AG08396 (cell line): Measurements from ENCODE around the gene ATP2B2.

Experiments
- DNase-seq: peaks from one replicate; pipeline ENCODE4 v3.0.0; 2012; ENCODE audit warnings: low spot score, mixed read lengths

The ATP2B2 gene

DNA sequence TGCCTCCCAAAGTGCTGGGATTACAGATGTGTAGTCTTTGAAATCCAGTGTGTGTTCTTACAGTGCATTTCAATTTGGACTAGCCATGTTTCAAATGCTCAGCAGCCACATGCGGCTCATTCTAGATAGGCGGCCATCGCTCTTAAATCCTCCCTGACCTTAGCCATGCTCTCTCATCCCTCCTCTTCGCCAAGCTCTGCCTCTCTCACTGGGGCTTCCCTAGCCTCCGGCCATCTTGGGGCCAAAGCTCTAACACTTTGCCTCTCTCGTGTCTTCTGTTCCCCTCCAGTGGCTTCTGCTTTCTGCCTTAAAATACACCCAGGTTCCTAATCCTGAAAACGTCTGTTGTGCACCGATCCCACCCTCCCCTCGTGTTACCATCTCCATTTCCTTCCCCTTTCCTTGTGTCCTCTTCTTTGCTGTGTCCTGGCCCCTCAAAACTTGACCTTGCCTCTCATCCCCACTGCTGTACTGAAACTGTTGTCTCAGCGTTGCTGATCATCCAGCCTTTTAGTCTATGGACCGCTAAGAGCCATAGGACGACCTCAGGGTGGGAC, 211.3 kb downstream of the ATP2B2 start:
- DNase-seq = no peak

DNA sequence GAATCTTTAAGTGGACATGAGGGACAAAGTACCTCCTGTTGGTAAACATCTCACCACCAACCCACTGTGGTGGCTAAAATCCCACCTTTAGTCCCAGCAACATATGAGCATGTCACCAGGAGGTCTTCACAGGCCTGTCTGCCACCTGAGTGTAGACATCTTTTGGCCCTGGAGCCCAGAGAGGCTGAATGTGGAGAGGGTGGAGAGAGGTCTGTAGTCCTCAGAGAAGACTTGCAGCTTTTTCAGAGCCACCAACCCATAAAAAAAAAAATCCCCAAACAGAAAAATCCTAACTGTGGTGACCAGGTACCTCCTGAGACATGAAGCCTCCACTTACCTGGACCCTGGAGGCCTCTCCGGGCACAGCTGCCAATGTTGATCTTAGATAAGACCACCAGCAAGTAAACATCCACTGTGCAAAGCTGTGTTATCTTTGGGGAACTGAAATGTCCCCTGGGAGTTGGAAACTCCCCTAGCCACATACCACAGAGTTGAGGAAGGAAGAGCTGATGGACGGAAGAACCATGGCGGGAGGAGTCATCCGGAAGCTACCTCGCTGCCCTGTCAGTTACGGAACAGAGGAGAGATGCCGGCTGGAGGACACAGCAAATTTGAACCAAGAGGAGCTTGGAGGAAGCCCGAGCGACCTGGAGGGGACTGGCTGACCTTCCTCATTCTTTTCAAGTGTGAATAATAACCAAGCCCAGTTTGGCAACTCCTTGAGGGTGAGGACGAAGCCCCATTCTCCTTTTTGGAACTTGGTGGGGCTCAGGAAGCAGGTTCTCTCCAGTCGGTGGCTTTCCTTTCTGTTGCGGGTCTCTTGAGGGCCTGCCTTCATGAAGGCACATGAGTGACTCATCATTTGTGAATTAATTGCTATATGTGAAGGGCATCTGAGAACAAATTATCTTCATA, 212.6 kb downstream of the ATP2B2 start, which contains the start of gene GHRL:
Gene GHRL, minus strand, starts transcription at position 443 of the 915 bp plus-strand sequence. CDS start 2,767 bp downstream, outside the sequence.
- DNase-seq = no peak

GRCh38 chr3:10291641-10292040, 213.7 kb downstream of the ATP2B2 start:
- DNase-seq = no peak

DNA sequence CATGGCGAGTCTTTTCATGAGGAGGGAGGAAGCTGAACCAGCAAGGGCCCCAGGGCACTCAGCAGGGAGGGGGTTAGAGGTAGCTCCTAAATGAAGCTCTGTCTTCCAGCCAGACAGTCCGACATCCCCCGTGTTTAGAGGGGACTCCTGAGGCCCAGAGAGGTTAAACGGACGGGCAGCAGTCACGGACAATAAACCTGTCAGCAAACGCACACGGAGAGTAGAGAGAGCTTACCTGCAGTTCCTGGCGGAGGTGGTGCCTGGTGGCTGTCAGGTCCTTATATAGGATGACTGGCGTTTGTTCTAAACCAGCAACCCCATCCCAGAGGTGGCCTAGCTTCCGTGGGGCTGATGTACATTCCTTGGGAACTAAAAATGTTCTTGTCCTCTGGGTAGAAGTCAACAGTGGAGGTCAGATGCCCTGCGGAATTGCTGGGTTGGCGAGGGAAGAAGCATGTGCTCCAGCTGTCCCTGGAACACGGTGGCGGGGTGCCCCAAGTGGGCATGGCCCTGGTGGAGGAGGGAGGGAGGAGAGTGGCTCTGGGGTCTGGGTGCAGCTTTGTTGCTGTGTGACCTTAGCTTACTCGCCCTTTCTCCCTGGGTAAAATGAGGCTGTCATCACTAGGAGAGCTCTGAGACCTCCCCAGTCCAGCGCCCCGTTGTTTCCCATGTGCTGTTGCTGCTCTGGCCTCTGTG, 214.8 kb downstream of the ATP2B2 start:
- DNase-seq = no peak

DNA sequence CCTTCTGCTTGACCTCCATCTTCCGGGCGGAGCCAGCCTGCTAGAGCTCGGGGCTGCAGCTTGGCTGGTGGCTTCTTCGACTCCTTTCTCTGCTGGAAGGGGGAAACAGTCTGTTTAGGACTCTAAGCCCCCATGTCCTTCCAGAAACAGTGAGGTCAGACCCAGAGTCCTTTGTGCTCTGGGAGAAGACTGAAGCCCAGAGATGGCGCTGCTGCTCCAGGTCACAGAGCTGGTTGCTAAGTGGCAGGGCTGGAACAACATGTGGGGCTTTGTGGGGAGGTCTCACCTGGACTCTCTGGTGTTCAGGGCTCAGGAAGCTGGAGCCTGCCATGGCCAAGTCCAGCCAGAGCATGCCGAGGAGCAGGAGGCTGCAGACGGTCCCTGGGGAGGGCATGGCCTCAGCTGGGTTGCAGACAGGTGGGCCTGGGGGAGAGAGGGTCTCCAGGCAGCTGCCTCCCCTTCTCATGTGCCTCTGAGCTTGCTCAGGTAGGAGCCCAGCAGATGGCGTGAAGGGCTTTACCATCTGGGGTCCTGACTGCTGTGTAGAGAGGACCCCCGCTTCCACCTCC, 215.5 kb downstream of the ATP2B2 start:
- no peak for DNase-seq

- no peak for DNase-seq
Observed at GRCh38 chr3:10289077-10289476, 216.3 kb downstream of the ATP2B2 start.

- DNase-seq = no peak
Observed at GRCh38 chr3:10288575-10288960, 216.8 kb downstream of the ATP2B2 start.

DNA sequence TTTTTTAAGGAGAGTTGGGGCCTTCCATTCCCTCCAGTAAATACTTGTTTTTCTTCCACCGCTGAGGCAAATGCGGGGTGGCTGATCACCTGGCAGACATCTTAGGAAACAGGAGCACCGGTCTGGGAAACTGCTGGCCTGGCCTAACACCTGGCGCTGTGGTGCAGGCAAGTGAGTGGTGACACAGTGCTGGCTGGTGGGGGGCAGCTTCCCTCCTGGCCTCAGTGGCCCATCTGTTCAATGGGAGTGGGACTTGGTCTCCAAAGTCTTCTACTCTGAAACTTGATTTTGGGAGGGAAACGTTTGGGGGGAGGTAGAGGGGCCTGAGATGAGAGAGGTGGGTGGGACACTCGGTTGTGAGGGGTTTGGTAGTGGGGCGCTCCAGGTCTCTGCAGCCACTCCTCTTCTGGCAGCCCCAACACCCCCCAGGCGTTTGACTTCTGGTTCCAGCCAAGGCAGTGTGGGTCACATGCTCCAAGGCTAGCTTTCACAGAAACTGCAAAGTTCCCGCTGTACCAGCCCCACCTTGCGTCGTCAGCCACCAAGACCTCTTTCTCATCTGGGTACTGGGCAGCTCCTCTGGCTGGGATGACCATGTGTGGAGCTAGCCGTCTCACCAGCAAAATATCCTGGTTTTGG, 217.3 kb downstream of the ATP2B2 start:
- no peak for DNase-seq

DNA sequence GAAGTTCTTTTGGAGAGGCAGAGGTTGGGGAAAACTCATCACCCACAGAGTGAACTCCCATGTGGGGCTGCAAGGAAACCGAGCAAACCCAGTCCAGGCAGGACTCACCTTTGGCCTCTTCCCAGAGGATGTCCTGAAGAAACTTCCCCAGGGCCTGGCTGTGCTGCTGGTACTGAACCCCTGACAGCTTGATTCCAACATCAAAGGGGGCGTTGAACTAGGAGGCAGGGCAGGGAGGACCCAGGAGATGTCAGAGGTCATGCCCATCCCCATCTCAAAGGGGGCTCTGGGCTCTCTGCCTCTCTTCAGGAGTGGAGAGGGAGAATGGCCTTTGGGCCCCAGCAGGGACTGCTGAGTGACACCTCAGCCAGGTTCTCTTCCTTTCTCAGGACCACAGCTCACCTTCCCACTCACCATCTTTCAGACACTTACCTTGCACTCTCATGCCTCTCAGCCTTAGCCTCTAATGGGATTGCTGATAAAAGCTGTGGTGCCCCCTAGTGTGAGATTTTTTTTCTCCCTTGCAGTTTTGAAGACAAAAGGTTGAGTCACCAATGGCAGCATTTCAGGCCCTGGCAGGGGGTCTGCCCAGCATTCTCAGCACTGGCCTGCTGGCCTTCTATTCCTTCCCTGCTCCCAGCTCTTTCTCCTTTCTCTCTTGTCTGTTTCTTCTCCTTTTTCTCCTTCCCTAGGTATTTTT, 218.6 kb downstream of the ATP2B2 start:
- peak; percentile 62 for DNase-seq

GRCh38 chr3:10286133-10286524, 219.3 kb downstream of the ATP2B2 start:
- DNase-seq = no peak

- DNase-seq = no peak
Observed at GRCh38 chr3:10285272-10286132, 219.9 kb downstream of the ATP2B2 start.

DNA sequence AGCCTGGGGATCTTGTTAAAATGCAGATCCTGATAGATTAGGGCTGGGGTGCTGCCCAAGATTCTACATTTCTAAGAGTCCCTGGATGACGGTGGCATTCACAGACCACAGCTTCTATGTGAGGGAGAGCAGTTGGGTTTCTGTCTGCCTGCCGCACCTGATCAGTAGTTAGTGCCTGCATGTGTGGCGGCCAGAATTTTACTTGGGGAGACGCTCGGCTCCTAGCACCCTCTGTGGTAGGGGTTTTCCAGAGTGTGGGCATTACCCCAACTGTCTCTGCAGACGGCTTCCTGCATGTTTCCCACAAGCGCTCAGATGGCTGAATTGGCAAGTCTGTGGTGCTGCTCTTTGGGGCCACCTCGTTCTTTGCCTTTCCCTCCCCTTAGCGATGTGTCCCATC, 220.9 kb downstream of the ATP2B2 start:
- DNase-seq = no peak

DNA sequence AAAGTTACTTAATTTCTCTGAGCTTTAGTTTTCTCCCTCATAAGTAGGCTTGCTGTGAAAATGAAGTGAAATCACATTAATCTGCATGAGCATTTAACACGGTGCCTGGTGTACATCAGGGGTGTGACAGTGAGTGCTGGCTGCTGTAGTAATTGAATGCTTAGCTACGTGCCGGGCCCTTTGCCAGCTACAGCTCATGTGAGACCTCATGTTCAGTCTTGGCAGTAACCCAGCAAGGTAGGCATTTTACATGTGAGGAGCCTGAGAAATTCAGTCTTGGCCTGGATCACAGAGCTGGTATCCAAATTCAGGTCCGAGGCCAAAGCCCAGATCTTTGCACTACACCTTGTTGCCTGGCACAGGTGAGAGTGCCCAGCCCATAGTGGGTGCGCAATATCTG, 221.7 kb downstream of the ATP2B2 start:
- no peak for DNase-seq

- no peak for DNase-seq
Observed at GRCh38 chr3:10281951-10282350, 223.4 kb downstream of the ATP2B2 start.

DNA sequence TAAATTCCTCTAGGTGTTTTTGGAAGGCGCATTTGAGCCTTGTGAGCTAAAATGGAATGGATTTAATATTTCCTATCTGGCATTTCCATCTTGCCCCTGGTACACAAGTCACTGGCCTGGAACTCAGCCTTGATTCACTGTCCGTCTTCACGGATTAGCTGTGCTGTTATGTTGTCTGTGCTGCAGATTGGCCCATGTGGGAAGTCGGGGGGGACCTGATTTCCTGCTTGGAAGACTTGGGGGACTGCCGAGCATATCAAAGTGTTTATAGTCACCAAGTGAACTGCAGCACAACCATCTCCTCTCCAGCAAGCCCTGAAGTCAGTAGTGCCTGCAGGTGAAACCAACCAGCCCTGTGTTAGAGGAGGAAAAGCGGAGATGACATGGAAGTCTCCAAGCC, 224.8 kb downstream of the ATP2B2 start:
- DNase-seq = no peak

DNA sequence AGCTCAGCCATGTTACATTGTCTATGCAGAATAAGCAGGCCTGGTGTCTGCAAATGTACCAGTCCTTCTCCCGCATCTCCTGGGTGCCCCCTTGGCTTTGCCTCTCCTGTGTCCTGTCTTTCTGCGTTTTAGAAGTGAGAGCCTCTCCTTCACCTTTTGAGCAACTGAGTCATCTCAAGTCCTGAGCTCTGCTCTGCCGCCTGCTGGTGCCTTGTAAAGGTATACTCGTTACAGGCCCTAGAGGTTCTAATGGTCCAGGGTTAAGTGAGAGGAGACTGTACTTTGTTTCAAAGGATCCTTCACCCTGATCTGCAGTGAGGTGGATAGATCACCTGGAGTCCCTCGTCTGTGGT, 225.2 kb downstream of the ATP2B2 start:
- DNase-seq = no peak

DNA sequence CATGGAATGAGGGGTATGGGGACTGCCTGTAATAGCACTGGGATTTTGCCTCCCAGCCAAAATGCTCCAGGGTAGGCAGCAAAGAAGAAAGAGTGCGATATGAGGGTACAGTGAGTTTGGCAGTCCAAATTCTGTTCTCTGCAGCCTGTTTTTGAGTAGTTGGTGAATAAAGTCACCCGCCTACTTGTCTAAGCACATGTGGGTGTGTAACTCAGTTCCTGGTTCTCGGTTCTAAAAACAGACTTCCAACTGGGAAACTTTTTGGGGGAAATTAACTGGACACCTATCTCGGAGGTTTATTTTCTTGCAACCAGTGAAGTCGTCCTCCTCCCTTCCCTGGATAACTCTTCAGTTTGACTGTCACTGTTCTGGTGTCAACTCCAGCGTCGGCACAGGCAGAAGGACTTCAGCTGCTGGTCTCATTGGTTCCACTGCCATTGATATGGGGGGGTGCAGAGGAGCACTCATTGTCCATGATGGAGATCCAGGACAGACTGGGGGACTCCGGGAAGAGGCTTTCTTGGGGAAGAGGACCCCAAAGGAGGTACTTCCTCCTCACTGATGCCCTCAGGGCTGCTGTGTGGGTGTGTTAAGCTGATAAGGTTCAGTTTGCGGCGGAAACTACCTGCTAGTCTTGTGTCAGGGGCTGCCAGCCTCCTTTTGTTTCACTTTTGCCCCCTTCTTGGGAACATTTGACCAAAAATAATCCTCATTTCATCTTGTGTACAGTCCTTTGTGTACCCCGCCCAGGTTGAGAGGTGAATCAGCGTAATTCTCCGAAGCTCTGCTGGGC, 225.8 kb downstream of the ATP2B2 start:
- DNase-seq = no peak

DNA sequence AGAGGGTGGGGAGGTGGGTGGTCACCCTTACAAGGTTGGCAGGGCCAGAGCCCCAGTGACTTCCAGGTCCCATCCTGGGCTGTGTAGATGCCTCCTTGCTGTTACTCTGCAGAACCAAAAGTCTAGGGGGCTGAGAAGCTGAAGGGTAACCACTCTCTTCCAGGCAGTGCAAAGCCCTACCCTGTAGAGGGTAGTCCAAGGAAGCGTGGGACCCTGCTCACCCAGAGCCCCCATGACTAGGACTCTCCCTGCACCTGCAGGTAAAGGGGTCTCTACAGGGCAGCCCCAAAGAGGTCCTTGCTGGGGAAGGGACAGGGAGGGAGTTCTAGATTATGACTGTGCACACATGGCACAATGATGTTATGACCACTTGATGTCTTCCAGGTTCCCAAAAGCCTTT, 226.9 kb downstream of the ATP2B2 start:
- no peak for DNase-seq

DNA sequence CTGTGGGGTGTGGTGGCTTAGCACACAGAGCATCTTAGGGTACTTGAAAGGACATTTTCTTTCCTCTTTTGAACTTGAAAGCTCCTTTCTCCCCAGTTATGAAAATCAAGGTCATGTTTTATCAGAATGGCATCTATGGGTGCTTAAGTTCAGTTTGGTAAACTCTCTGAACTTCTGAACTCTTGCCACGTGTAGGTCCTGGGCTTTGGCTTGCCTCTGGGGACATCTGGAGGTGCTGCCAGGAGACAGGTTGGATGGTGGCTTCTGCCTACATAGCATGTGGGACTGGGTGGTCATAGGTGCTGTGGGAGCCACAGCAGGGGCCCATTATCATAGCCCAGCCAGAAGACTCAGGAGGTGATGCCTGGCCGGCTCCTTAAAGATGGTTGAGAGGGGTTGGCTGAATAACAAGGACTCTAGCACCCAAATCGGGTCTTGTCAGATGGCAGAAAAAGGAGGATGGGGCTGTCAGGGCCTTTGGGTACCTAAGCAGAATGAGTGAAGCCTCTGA, 228.2 kb downstream of the ATP2B2 start:
- no peak for DNase-seq

DNA sequence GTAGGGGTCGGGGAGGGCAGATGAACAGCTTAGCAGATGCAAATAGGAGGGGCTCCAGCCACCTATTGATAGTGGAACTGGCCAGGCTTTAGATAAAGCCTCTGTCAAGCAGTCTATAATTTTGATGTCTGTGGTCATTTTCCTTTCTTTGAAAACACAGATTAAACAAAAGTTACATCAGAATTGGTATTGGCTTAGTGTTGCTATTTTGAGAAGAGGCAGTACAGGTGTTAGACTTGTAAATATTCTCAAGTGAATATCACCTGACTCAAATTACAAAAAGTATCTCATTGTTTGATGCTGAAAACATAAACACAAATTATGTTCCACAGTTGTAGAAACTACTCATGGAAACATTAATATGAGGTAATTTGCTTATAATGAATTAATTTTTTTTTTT, 230.8 kb downstream of the ATP2B2 start:
- no peak for DNase-seq
